H9 (cell line): ENCODE results near the gene NCOA1. TPM values are rescaled to one million over a fixed set of nuclear protein-coding genes. Genes with fewer than 3 reads are reported as not detected.

Experiments used
- DNase-seq: peaks from one replicate; pipeline ENCODE4 v3.0.0-alpha.2; 2017
- H2AFZ ChIP-seq: one replicate; pipeline ENCODE4 v1.6.1; 2013; ENCODE audit warnings: mild to moderate bottlenecking, low read length, control low read depth, moderate library complexity
- H2AK5ac ChIP-seq: 2 replicates; pipeline ENCODE4 v1.6.1; 2013; ENCODE audit warnings: low read length, control low read depth, mixed read lengths; ENCODE audit not compliant: insufficient read length
- H2BK120ac ChIP-seq: one replicate; pipeline ENCODE4 v1.6.1; 2013; ENCODE audit warnings: low read depth, mild to moderate bottlenecking, low read length, control low read depth, inconsistent platforms; ENCODE audit not compliant: poor library complexity, severe bottlenecking
- H2BK12ac ChIP-seq: 2 replicates; pipeline ENCODE4 v1.6.1; 2013; ENCODE audit warnings: low read length, control low read depth, mixed read lengths, low read depth; ENCODE audit not compliant: insufficient read length
- H2BK15ac ChIP-seq: 2 replicates; pipeline ENCODE4 v1.6.1; 2013; ENCODE audit warnings: low read depth, low read length, control low read depth
- H2BK20ac ChIP-seq: one replicate; pipeline ENCODE4 v1.6.1; 2013; ENCODE audit warnings: low read depth, mild to moderate bottlenecking, low read length, control low read depth, inconsistent platforms; ENCODE audit not compliant: poor library complexity, severe bottlenecking
- H2BK5ac ChIP-seq: 2 replicates; pipeline ENCODE4 v1.6.1; 2013; ENCODE audit warnings: low read length, control low read depth, mixed read lengths; ENCODE audit not compliant: insufficient read length
- H3K14ac ChIP-seq: 2 replicates; pipeline ENCODE4 v1.6.1; 2013; ENCODE audit warnings: low read length, control low read depth; ENCODE audit not compliant: insufficient read depth
- H3K18ac ChIP-seq: 2 replicates; pipeline ENCODE4 v1.6.1; 2013; ENCODE audit warnings: low read depth, mild to moderate bottlenecking, mixed read lengths, low read length, control low read depth; ENCODE audit not compliant: insufficient read length
- H3K23ac ChIP-seq: 2 replicates; pipeline ENCODE4 v1.6.1; 2013; ENCODE audit warnings: low read length, control low read depth, mixed read lengths, low read depth; ENCODE audit not compliant: insufficient read length
- H3K23me2 ChIP-seq: 2 replicates; pipeline ENCODE4 v1.6.1; 2013; ENCODE audit warnings: low read depth, mild to moderate bottlenecking, mixed read lengths, low read length, control low read depth; ENCODE audit not compliant: insufficient read length, poor library complexity, severe bottlenecking
- H3K27ac ChIP-seq: 2 replicates; pipeline ENCODE4 v1.5.1; 2013; ENCODE audit warnings: low read length, control low read depth, mixed read lengths, low read depth; ENCODE audit not compliant: insufficient read length
- H3K27me3 ChIP-seq: 2 replicates; pipeline ENCODE4 v1.6.1; 2013; ENCODE audit warnings: low read length, control low read depth, inconsistent platforms; ENCODE audit not compliant: insufficient read depth
- H3K4ac ChIP-seq: 2 replicates; pipeline ENCODE4 v1.6.1; 2013; ENCODE audit warnings: low read depth, mild to moderate bottlenecking, control low read depth, inconsistent platforms, low read length, moderate library complexity
- H3K4me1 ChIP-seq: 2 replicates; pipeline ENCODE4 v1.6.1; 2013; ENCODE audit warnings: low read length, control low read depth, inconsistent platforms; ENCODE audit not compliant: insufficient read depth
- H3K4me2 ChIP-seq: 2 replicates; pipeline ENCODE4 v1.6.1; 2013; ENCODE audit warnings: low read length, control low read depth, mixed read lengths; ENCODE audit not compliant: insufficient read length, insufficient read depth
- H3K56ac ChIP-seq: 2 replicates; pipeline ENCODE4 v1.6.1; 2013; ENCODE audit warnings: low read depth, mild to moderate bottlenecking, mixed read lengths, low read length, control low read depth; ENCODE audit not compliant: insufficient read length
- H3K79me1 ChIP-seq: 2 replicates; pipeline ENCODE4 v1.6.1; 2013; ENCODE audit warnings: low read depth, mild to moderate bottlenecking, moderate library complexity, low read length, control low read depth, inconsistent platforms; ENCODE audit not compliant: insufficient read depth, poor library complexity, severe bottlenecking
- H3K79me2 ChIP-seq: 2 replicates; pipeline ENCODE4 v1.6.1; 2013; ENCODE audit warnings: low read length, control low read depth, inconsistent platforms; ENCODE audit not compliant: insufficient read depth
- H3K9ac ChIP-seq: 2 replicates; pipeline ENCODE4 v1.6.1; 2013; ENCODE audit warnings: low read length, control low read depth, mixed read lengths; ENCODE audit not compliant: insufficient read length; ENCODE audit errors: extremely low read depth
- H3K9me3 ChIP-seq: one replicate; pipeline ENCODE4 v1.6.1; 2013; ENCODE audit warnings: low read depth, low read length, inconsistent platforms; ENCODE audit not compliant: control insufficient read depth
- H3T11ph ChIP-seq: one replicate; pipeline ENCODE4 v1.6.1; 2013; ENCODE audit warnings: mild to moderate bottlenecking, low read length, control low read depth, inconsistent platforms
- H4K20me1 ChIP-seq: one replicate; pipeline ENCODE4 v1.6.1; 2013; ENCODE audit not compliant: control insufficient read depth, insufficient read length, insufficient read depth
- H4K5ac ChIP-seq: 2 replicates; pipeline ENCODE4 v1.6.1; 2013; ENCODE audit warnings: low read depth, mild to moderate bottlenecking, mixed read lengths, low read length, control low read depth; ENCODE audit not compliant: insufficient read length
- H4K8ac ChIP-seq: replicated peaks from 2 replicates; pipeline ENCODE4 v1.6.1; 2013; ENCODE audit warnings: low read length, control low read depth, mixed read lengths, low read depth; ENCODE audit not compliant: insufficient read length
- H4K91ac ChIP-seq: 2 replicates; pipeline ENCODE4 v1.6.1; 2013; ENCODE audit warnings: low read depth, mild to moderate bottlenecking, moderate library complexity, mixed read lengths, low read length, control low read depth; ENCODE audit not compliant: insufficient read length
- H3K27ac Mint-ChIP-seq, 3 experiments: 2 replicates in 2 of 3; 3 replicates in 1 of 3; pipeline ENCODE4 v1.8.0; 2020 to 2021; ENCODE audit warnings: mixed read lengths in 3 of 3, mild to moderate bottlenecking in 1 of 3, moderate library complexity in 1 of 3
- H3K27me3 Mint-ChIP-seq: 2 replicates; pipeline ENCODE4 v1.8.0; 2021; ENCODE audit warnings: low read depth, mild to moderate bottlenecking, moderate library complexity, mixed read lengths
- H3K36me3 Mint-ChIP-seq, 3 experiments: 2 replicates in 2 of 3; 3 replicates in 1 of 3; pipeline ENCODE4 v1.8.0; 2020 to 2021; ENCODE audit warnings: low read depth in 3 of 3, mixed read lengths in 3 of 3; ENCODE audit not compliant: insufficient read depth in 1 of 3
- H3K4me1 Mint-ChIP-seq, 2 experiments: 2 replicates each; pipeline ENCODE4 v1.8.0; 2020; ENCODE audit warnings: mixed read lengths in 2 of 2
- H3K4me3 Mint-ChIP-seq, 2 experiments: 2 replicates in 1 of 2; 3 replicates in 1 of 2; pipeline ENCODE4 v1.8.0; 2020 to 2021; ENCODE audit warnings: mild to moderate bottlenecking in 2 of 2, mixed read lengths in 2 of 2, moderate library complexity in 1 of 2
- H3K9me3 Mint-ChIP-seq, 2 experiments: 2 replicates in 1 of 2; 3 replicates in 1 of 2; pipeline ENCODE4 v1.8.0; 2020; ENCODE audit warnings: mild to moderate bottlenecking in 2 of 2, mixed read lengths in 2 of 2, moderate library complexity in 1 of 2
- CTCF ChIP-seq: fragments of 200-600 bp; sonication (generic); conservative IDR thresholded peaks from 3 replicates; pipeline ENCODE4 v1.8.0; 2021; ENCODE audit warnings: antibody characterized with exemption, mild to moderate bottlenecking
- WGBS: extraction: QIAGEN DNeasy Blood & Tissue Kit; methylation state at CpG from one replicate; pipeline ENCODE4 v1.1.7; 2013; ENCODE audit warnings: missing lambda C conversion rate, low lambda C conversion rate, mixed read lengths; ENCODE audit not compliant: insufficient read length; ENCODE audit errors: extremely low coverage; 5-methylcytosine and 5-hydroxymethylcytosine counted together
- total RNA-seq: library from RNA; stranded (reverse); gene quantifications from 2 replicates; pipeline ENCODE4 v1.2.1, GENCODE V29; 2021

Gene NCOA1
- total RNA-seq, 1 experiment from 2014 or later, result 14.8 TPM

DNA sequence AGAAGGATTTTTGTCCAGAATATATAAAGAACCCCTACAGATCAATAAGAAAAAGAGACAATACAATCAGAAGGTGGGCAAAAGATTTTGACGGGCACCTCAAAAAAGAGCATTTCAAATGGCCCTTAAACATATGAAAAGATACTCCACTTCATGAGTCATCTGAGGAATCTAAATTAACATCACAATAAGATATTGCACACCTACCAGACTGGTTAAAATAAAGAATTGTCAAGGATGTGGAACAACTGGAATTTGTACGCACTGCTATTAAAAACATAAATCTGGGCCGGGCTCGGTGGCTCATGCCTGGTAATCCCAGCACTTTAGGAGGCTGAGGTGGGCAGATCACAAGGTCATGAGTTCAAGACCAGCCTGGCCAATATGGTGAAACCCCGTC lies 17.0 kb upstream of the NCOA1 start:
- Histone ChIP-seq H4K8ac (no peak overlapping the region), H4K20me1 (no peaks in the 10 kb centered on the region), H3T11ph (no peak overlapping the region), H3K14ac (no peak overlapping the region), H3K9ac (no peak overlapping the region), H2BK20ac (no peak overlapping the region), H3K18ac (no peak overlapping the region), H3K9me3 (no peaks in the 10 kb centered on the region), H3K56ac (no peak overlapping the region), H2AK5ac (no peak overlapping the region), H3K27ac (no peak overlapping the region), H2AFZ (no peak overlapping the region), H4K91ac (no peak overlapping the region), H2BK12ac (no peak overlapping the region), H2BK5ac (no peak overlapping the region), H3K23me2 (no peaks in the 10 kb centered on the region), H4K5ac (no peak overlapping the region), H3K79me2 (no peaks in the 10 kb centered on the region), H3K4ac (no peak overlapping the region), H3K4me1 (no peaks in the 10 kb centered on the region), H2BK120ac (no peak overlapping the region), H3K79me1 (no peaks in the 10 kb centered on the region), H3K27me3 (no peaks in the 10 kb centered on the region), H3K23ac (no peak overlapping the region), H3K4me2 (no peak overlapping the region), H2BK15ac (no peak overlapping the region)
- no peak for DNase-seq
- Mint-ChIP-seq H3K27me3 (no peaks in the 10 kb centered on the region), H3K27ac (no peak overlapping the region), H3K4me3 (no peak overlapping the region), H3K4me1 (peaks cover 0 to 3% of the 10 kb centered on the region in 2 experiments; a peak in 1 of 4 replicates), H3K9me3 (no peaks in the 10 kb centered on the region), H3K36me3 (no peaks in the 10 kb centered on the region)
- no peak for TF ChIP-seq CTCF
- WGBS, result no CpG with 5 or more reads among the region's 5 CpGs
